GM23338 (cell line): ENCODE measurements around the gene ZNF200. TPM values are rescaled to one million over a fixed set of nuclear protein-coding genes. Genes with fewer than 3 reads are reported as not detected.

Experiments used
- ATAC-seq: fragments of 200-7000 bp; cut with Tn5 transposase; 3 replicates; pipeline ENCODE4 v1.9.1; 2020
- DNase-seq: peaks from one replicate; pipeline ENCODE4 v3.0.0-alpha.2; 2015; ENCODE audit warnings: low spot score
- H2AFZ ChIP-seq: fragments of 200-600 bp; sonication (generic); 2 replicates; pipeline ENCODE4 v1.8.0; 2016; ENCODE audit warnings: antibody characterized with exemption, mild to moderate bottlenecking, moderate library complexity
- H3F3A ChIP-seq: fragments of 200-600 bp; sonication (generic); replicated peaks from 2 replicates; pipeline ENCODE4 v1.8.0; 2017; ENCODE audit warnings: antibody characterized with exemption, mixed run types, low read depth
- H3K27ac ChIP-seq: fragments of 200-600 bp; sonication (generic); 2 replicates; pipeline ENCODE4 v1.6.1; 2016; ENCODE audit warnings: low read depth
- H3K27me3 ChIP-seq: fragments of 200-600 bp; sonication (generic); 2 replicates; pipeline ENCODE4 v1.8.0; 2016; ENCODE audit warnings: mild to moderate bottlenecking, mixed run types, moderate library complexity; ENCODE audit not compliant: insufficient read depth
- H3K36me3 ChIP-seq: fragments of 200-600 bp; sonication (generic); 2 replicates; pipeline ENCODE4 v1.8.0; 2016; ENCODE audit warnings: mild to moderate bottlenecking; ENCODE audit not compliant: insufficient read depth
- H3K4me1 ChIP-seq: fragments of 200-600 bp; sonication (generic); 2 replicates; pipeline ENCODE4 v1.8.0; 2016; ENCODE audit warnings: mild to moderate bottlenecking, moderate library complexity; ENCODE audit not compliant: insufficient read depth
- H3K4me2 ChIP-seq: fragments of 200-600 bp; sonication (generic); 2 replicates; pipeline ENCODE4 v1.7.1; 2017; ENCODE audit warnings: mixed run types
- H3K4me3 ChIP-seq: fragments of 200-600 bp; sonication (generic); 2 replicates; pipeline ENCODE4 v1.6.1; 2016; ENCODE audit warnings: mixed run types
- H3K79me2 ChIP-seq: fragments of 200-600 bp; sonication (generic); replicated peaks from 2 replicates; pipeline ENCODE4 v1.8.0; 2017; ENCODE audit warnings: mild to moderate bottlenecking; ENCODE audit not compliant: insufficient read depth
- H3K9me2 ChIP-seq: fragments of 200-600 bp; sonication (generic); 2 replicates; pipeline ENCODE4 v1.8.0; 2017; ENCODE audit not compliant: insufficient read depth
- H4K20me1 ChIP-seq: fragments of 200-600 bp; sonication (generic); replicated peaks from 2 replicates; pipeline ENCODE4 v1.8.0; 2017; ENCODE audit warnings: mild to moderate bottlenecking; ENCODE audit not compliant: insufficient read depth
- H3K27ac Mint-ChIP-seq: 2 replicates; pipeline ENCODE4 v1.8.0; 2020; ENCODE audit warnings: inconsistent platforms, mild to moderate bottlenecking, moderate library complexity, mixed read lengths
- H3K27me3 Mint-ChIP-seq: 3 replicates; pipeline ENCODE4 v1.8.0; 2022; ENCODE audit warnings: low read depth, mild to moderate bottlenecking, moderate library complexity, mixed read lengths, inconsistent platforms; ENCODE audit not compliant: insufficient read depth, poor library complexity
- H3K36me3 Mint-ChIP-seq: 3 replicates; pipeline ENCODE4 v1.8.0; 2021; ENCODE audit warnings: low read depth, mild to moderate bottlenecking, inconsistent platforms, moderate library complexity, mixed read lengths
- H3K4me1 Mint-ChIP-seq: 3 replicates; pipeline ENCODE4 v1.8.0; 2020; ENCODE audit warnings: mild to moderate bottlenecking, inconsistent platforms, mixed read lengths
- H3K4me3 Mint-ChIP-seq: 3 replicates; pipeline ENCODE4 v1.8.0; 2021; ENCODE audit warnings: moderate library complexity, mild to moderate bottlenecking, inconsistent platforms, mixed read lengths
- H3K9me3 Mint-ChIP-seq: 3 replicates; pipeline ENCODE4 v1.8.0; 2020; ENCODE audit warnings: moderate library complexity, mild to moderate bottlenecking, inconsistent platforms, mixed read lengths
- CTCF ChIP-seq, 2 experiments: fragments of 200-600 bp in 1 of 2; sonication (generic) in 1 of 2; conservative IDR thresholded peaks; 2 replicates each; pipeline versions ENCODE4 v1.5.1 to v1.6.1; 2016 to 2017; ENCODE audit warnings: antibody characterized with exemption in 2 of 2, low read depth in 2 of 2, mild to moderate bottlenecking in 2 of 2, moderate library complexity in 1 of 2
- ETS1 ChIP-seq: IDR thresholded peaks from 2 replicates; pipeline ENCODE4 v1.6.1; 2016; ENCODE audit warnings: antibody characterized with exemption
- NANOG ChIP-seq: IDR thresholded peaks from 2 replicates; pipeline ENCODE4 v1.6.1; 2016; ENCODE audit warnings: antibody characterized with exemption, borderline replicate concordance
- POLR2AphosphoS5 ChIP-seq: IDR thresholded peaks from 2 replicates; pipeline ENCODE4 v1.6.1; 2016; ENCODE audit warnings: antibody characterized with exemption, low read depth
- REST ChIP-seq: IDR thresholded peaks from one replicate; pipeline ENCODE4 v1.6.1; 2018; ENCODE audit warnings: antibody characterized with exemption; ENCODE audit not compliant: unreplicated experiment
- STAT1 ChIP-seq: IDR thresholded peaks from one replicate; pipeline ENCODE4 v1.6.1; 2016; ENCODE audit warnings: antibody characterized with exemption; ENCODE audit not compliant: unreplicated experiment
- ZNF331 ChIP-seq: fragments of 250-450 bp; sonication (Bioruptor Pico); IDR thresholded peaks from 2 replicates; pipeline ENCODE4 v1.5.0; 2020; ENCODE audit warnings: low read depth, mild to moderate bottlenecking, moderate library complexity
- ZNF462 ChIP-seq: fragments of 250-450 bp; sonication (Bioruptor Pico); IDR thresholded peaks from 2 replicates; pipeline ENCODE4 v1.5.0; 2020; ENCODE audit warnings: mild to moderate bottlenecking, moderate library complexity
- polyA plus RNA-seq: library from polyadenylated mRNA; unstranded; fragments of >200 nt; fragmentation: Nextera tagmentation; extraction: Ambion mirVana; gene quantifications from 2 replicates; pipeline ENCODE4 v1.2.1, GENCODE V29; 2016
- total RNA-seq: library from RNA; depleted of rRNA; stranded (reverse); fragments of >200 nt; shearing (Covaris generic); gene quantifications from 2 replicates; pipeline ENCODE4 v1.2.3, GENCODE V29; 2014

Gene ZNF200
- total and polyA plus RNA-seq, 2 experiments from 2014 or later: 9.2 to 9.7 TPM

- no peak for TF ChIP-seq ZNF462 (CRISPR knock-in tag)
These were observed 14.1 kb upstream of the ZNF200 start (continued) for GRCh38 chr16:3249020-3249419.

GRCh38 chr16:3248596-3248995, 13.6 kb upstream of the ZNF200 start:
- no peak overlapping the region for H3K4me2 ChIP-seq
- DNase-seq: no peak
- no peaks in the 10 kb centered on the region for H3K36me3 ChIP-seq
- no peaks in the 10 kb centered on the region for H3K79me2 ChIP-seq
- H3K4me1 ChIP-seq: no peaks in the 10 kb centered on the region
- Mint-ChIP-seq H3K9me3 (peaks cover 83% of the 10 kb centered on the region), H3K4me3 (no peak overlapping the region), H3K27me3 (peaks cover 3% of the 10 kb centered on the region), H3K4me1 (no peaks in the 10 kb centered on the region), H3K27ac (no peak overlapping the region), H3K36me3 (peaks cover 13% of the 10 kb centered on the region; the same call in 1 of the 3 replicates)
- H3K4me3 ChIP-seq: no peak overlapping the region
- H3K27ac ChIP-seq: no peak overlapping the region
- ATAC-seq: no peak
- no peaks in the 10 kb centered on the region for H3K9me2 ChIP-seq
- TF ChIP-seq ZNF331 (CRISPR knock-in tag): no peak
- no peaks in the 10 kb centered on the region for H4K20me1 ChIP-seq
- H3F3A ChIP-seq: no peaks in the 10 kb centered on the region
- H2AFZ ChIP-seq: no peak overlapping the region
- H3K27me3 ChIP-seq: no peaks in the 10 kb centered on the region

GRCh38 chr16:3246876-3247275, 11.9 kb upstream of the ZNF200 start:
- H3K27ac Mint-ChIP-seq: no peak overlapping the region
- H3K4me1 Mint-ChIP-seq: no peaks in the 10 kb centered on the region
- no peak overlapping the region for H2AFZ ChIP-seq
- H3K4me3 Mint-ChIP-seq: no peak overlapping the region
- H3K4me1 ChIP-seq: no peaks in the 10 kb centered on the region
- peaks cover 84% of the 10 kb centered on the region for H3K9me3 Mint-ChIP-seq
- peaks cover 3% of the 10 kb centered on the region for H3K27me3 Mint-ChIP-seq
- no peaks in the 10 kb centered on the region for H3K9me2 ChIP-seq
- no peak overlapping the region for H3K4me3 ChIP-seq
- ATAC-seq: no peak
- no peaks in the 10 kb centered on the region for H3K79me2 ChIP-seq
- DNase-seq: no peak
- no peaks in the 10 kb centered on the region for H3K27me3 ChIP-seq
- no peak overlapping the region for H3K4me2 ChIP-seq
- no peaks in the 10 kb centered on the region for H3F3A ChIP-seq
- no peaks in the 10 kb centered on the region for H4K20me1 ChIP-seq
- H3K27ac ChIP-seq: no peak overlapping the region
- H3K36me3 ChIP-seq: no peaks in the 10 kb centered on the region
- peaks cover 11% of the 10 kb centered on the region; the same call in 1 of the 3 replicates for H3K36me3 Mint-ChIP-seq
- TF ChIP-seq REST (no peak), ETS1 (no peak), CTCF (conservative IDR thresholded peaks at IDR 0.05; ENCODE audit: low read depth in 2 of 2) (no peak), NANOG (no peak), STAT1 (no peak), POLR2AphosphoS5 (no peak)
